HG02870 (cell line): ENCODE measurements around the gene CLMP.

Source experiments
- ATAC-seq: cut with Tn5 transposase; IDR thresholded peaks from one replicate; pipeline ENCODE4 v1.9.1; 2021; ENCODE audit warnings: mild to moderate bottlenecking, moderate library complexity; ENCODE audit not compliant: unreplicated experiment

CLMP gene

GRCh38 chr11:123195188-123196059 lies at the start of gene CLMP:
Gene CLMP (minus strand): TSS chr11:123195248. CDS start chr11:123194940, 308 bp downstream.
- no peak for ATAC-seq

- no peak for ATAC-seq
Observed at GRCh38 chr11:123241874-123242543, 47.0 kb upstream of the CLMP start.

GRCh38 chr11:123241294-123241693 lies 46.2 kb upstream of the CLMP start:
- no peak for ATAC-seq

GRCh38 chr11:123239191-123240150 lies 44.4 kb upstream of the CLMP start:
- ATAC-seq = no peak

GRCh38 chr11:123238297-123238696 lies 43.2 kb upstream of the CLMP start:
- no peak for ATAC-seq

GRCh38 chr11:123236879-123237278 lies 41.8 kb upstream of the CLMP start:
- no peak for ATAC-seq

GRCh38 chr11:123235656-123236261 lies 40.7 kb upstream of the CLMP start:
- ATAC-seq = no peak

- ATAC-seq = no peak
Observed at GRCh38 chr11:123235117-123235655, 40.1 kb upstream of the CLMP start.

- no peak for ATAC-seq
Observed at GRCh38 chr11:123233975-123234334, 38.9 kb upstream of the CLMP start.

GRCh38 chr11:123233280-123233974 lies 38.4 kb upstream of the CLMP start:
- ATAC-seq = peak; percentile 69

GRCh38 chr11:123231777-123232176 lies 36.7 kb upstream of the CLMP start:
- no peak for ATAC-seq

GRCh38 chr11:123231256-123231655 lies 36.2 kb upstream of the CLMP start:
- no peak for ATAC-seq

- ATAC-seq = no peak
Observed at GRCh38 chr11:123230346-123230745, 35.3 kb upstream of the CLMP start.

- ATAC-seq = no peak
Observed at GRCh38 chr11:123228496-123229163, 33.6 kb upstream of the CLMP start.

- no peak for ATAC-seq
Observed at GRCh38 chr11:123227763-123228495, 32.9 kb upstream of the CLMP start.

GRCh38 chr11:123221584-123221983 lies 26.5 kb upstream of the CLMP start:
- no peak for ATAC-seq

- ATAC-seq = no peak
Observed at GRCh38 chr11:123221096-123221561, 26.1 kb upstream of the CLMP start.

GRCh38 chr11:123219066-123219690 lies 24.1 kb upstream of the CLMP start:
- no peak for ATAC-seq
